Epithelial cell of proximal tubule (primary cell): ENCODE data around the gene MEIS1. TPM values are rescaled to one million over a fixed set of nuclear protein-coding genes. Genes with fewer than 3 reads are reported as not detected.

ENCODE experiments used
- DNase-seq: peaks from one replicate; pipeline ENCODE4 v3.0.0-alpha.2; 2011; ENCODE audit warnings: low read depth
- H3K4me3 ChIP-seq: 2 replicates; pipeline ENCODE4 v1.5.1; 2011; ENCODE audit warnings: low read depth, mild to moderate bottlenecking, low read length
- CTCF ChIP-seq: conservative IDR thresholded peaks from 2 replicates; pipeline ENCODE4 v1.5.1; 2012; ENCODE audit warnings: low read depth, mild to moderate bottlenecking, low read length
- total RNA-seq: library from RNA; depleted of rRNA; stranded (reverse); fragments of >200 nt; gene quantifications from 2 replicates; pipeline ENCODE4 v1.2.3, GENCODE V29; 2015

Gene MEIS1
- total RNA-seq, 1 donor from 2014 or later, result 0.23 TPM

- no peak overlapping the region for H3K4me3 ChIP-seq
- TF ChIP-seq CTCF, result no peak
- no peak for DNase-seq
Observed at GRCh38 chr2:66508484-66509071, 73.7 kb downstream of the MEIS1 start.

- no peak for DNase-seq
- no peak overlapping the region for H3K4me3 ChIP-seq
- no peak for TF ChIP-seq CTCF
Observed at GRCh38 chr2:66509326-66509811, 74.4 kb downstream of the MEIS1 start.

- no peak overlapping the region for H3K4me3 ChIP-seq
- no peak for TF ChIP-seq CTCF
- no peak for DNase-seq
Observed at GRCh38 chr2:66512626-66513025, 77.7 kb downstream of the MEIS1 start.

GRCh38 chr2:66515743-66516142 lies 80.8 kb downstream of the MEIS1 start:
- no peak for DNase-seq
- no peak overlapping the region for H3K4me3 ChIP-seq
- TF ChIP-seq CTCF, result no peak

GRCh38 chr2:66516499-66516898 lies 81.6 kb downstream of the MEIS1 start:
- DNase-seq, result no peak
- TF ChIP-seq CTCF, result no peak
- H3K4me3 ChIP-seq, result no peak overlapping the region

- no peak for TF ChIP-seq CTCF
- DNase-seq, result no peak
Observed at GRCh38 chr2:66517772-66518171, 82.8 kb downstream of the MEIS1 start.

GRCh38 chr2:66519264-66519843 lies 84.4 kb downstream of the MEIS1 start:
- H3K4me3 ChIP-seq, result no peak overlapping the region
- TF ChIP-seq CTCF, result no peak
- no peak for DNase-seq

More at GRCh38 chr2:66517772-66518171, 82.8 kb downstream of the MEIS1 start:
- no peak overlapping the region for H3K4me3 ChIP-seq
